ENCODE results near the gene HCCS.

HCCS gene

GRCh38 chrX:11105080-11105479, 6.1 kb upstream of the HCCS start:
- TF ChIP-seq GATA3 (IDR thresholded peaks at IDR 0.05; ENCODE audit: low read depth, low read length) (no peak), GATA2 (IDR thresholded peaks at IDR 0.05; ENCODE audit: low read depth, low read length) (no peak)

- TF ChIP-seq GATA3 (IDR thresholded peaks at IDR 0.05; ENCODE audit: low read depth, low read length) (no peak), GATA2 (IDR thresholded peaks at IDR 0.05; ENCODE audit: low read depth, low read length) (no peak)
Measured at GRCh38 chrX:11108253-11108941, 2.7 kb upstream of the HCCS start.

- TF ChIP-seq GATA3 (IDR thresholded peaks at IDR 0.05; ENCODE audit: low read depth, low read length) (no peak), GATA2 (IDR thresholded peaks at IDR 0.05; ENCODE audit: low read depth, low read length) (no peak)
Measured at GRCh38 chrX:11109968-11110367, 1.2 kb upstream of the HCCS start.

- TF ChIP-seq GATA3 (IDR thresholded peaks at IDR 0.05; ENCODE audit: low read depth, low read length) (no peak), GATA2 (IDR thresholded peaks at IDR 0.05; ENCODE audit: low read depth, low read length) (no peak)
Measured at GRCh38 chrX:11111947-11112346, 815 bp downstream of the HCCS start.

GRCh38 chrX:11113731-11114130, 2.6 kb downstream of the HCCS start:
- TF ChIP-seq GATA3 (IDR thresholded peaks at IDR 0.05; ENCODE audit: low read depth, low read length) (no peak), GATA2 (IDR thresholded peaks at IDR 0.05; ENCODE audit: low read depth, low read length) (no peak)

- no peak for TF ChIP-seq GATA2 (IDR thresholded peaks at IDR 0.05; ENCODE audit: low read depth, low read length)
- TF ChIP-seq GATA3 (IDR thresholded peaks at IDR 0.05; ENCODE audit: low read depth, low read length) = no peak
Measured at GRCh38 chrX:11117745-11118144, 6.6 kb downstream of the HCCS start.

- TF ChIP-seq GATA2 (IDR thresholded peaks at IDR 0.05; ENCODE audit: low read depth, low read length) = no peak
- no peak for TF ChIP-seq GATA3 (IDR thresholded peaks at IDR 0.05; ENCODE audit: low read depth, low read length)
Measured at GRCh38 chrX:11119313-11119943, 8.3 kb downstream of the HCCS start.

- TF ChIP-seq GATA3 (IDR thresholded peaks at IDR 0.05; ENCODE audit: low read depth, low read length) (no peak), GATA2 (IDR thresholded peaks at IDR 0.05; ENCODE audit: low read depth, low read length) (no peak)
Measured at GRCh38 chrX:11124112-11124511, 13.0 kb downstream of the HCCS start.

- TF ChIP-seq GATA2 (IDR thresholded peaks at IDR 0.05; ENCODE audit: low read depth, low read length) = no peak
- TF ChIP-seq GATA3 (IDR thresholded peaks at IDR 0.05; ENCODE audit: low read depth, low read length) = no peak
Measured at GRCh38 chrX:11125060-11125459, 13.9 kb downstream of the HCCS start.

GRCh38 chrX:11129534-11130105, 18.5 kb downstream of the HCCS start:
- TF ChIP-seq GATA3 (IDR thresholded peaks at IDR 0.05; ENCODE audit: low read depth, low read length) (no peak), GATA2 (IDR thresholded peaks at IDR 0.05; ENCODE audit: low read depth, low read length) (no peak)

- no peak for TF ChIP-seq GATA2 (IDR thresholded peaks at IDR 0.05; ENCODE audit: low read depth, low read length)
- TF ChIP-seq GATA3 (IDR thresholded peaks at IDR 0.05; ENCODE audit: low read depth, low read length) = no peak
Measured at GRCh38 chrX:11130136-11130535, 19.0 kb downstream of the HCCS start.

- TF ChIP-seq GATA2 (IDR thresholded peaks at IDR 0.05; ENCODE audit: low read depth, low read length) = no peak
- no peak for TF ChIP-seq GATA3 (IDR thresholded peaks at IDR 0.05; ENCODE audit: low read depth, low read length)
Measured at GRCh38 chrX:11131146-11131545, 20.0 kb downstream of the HCCS start.

GRCh38 chrX:11135564-11136185, 24.5 kb downstream of the HCCS start:
- TF ChIP-seq GATA3 (IDR thresholded peaks at IDR 0.05; ENCODE audit: low read depth, low read length) = no peak
- no peak for TF ChIP-seq GATA2 (IDR thresholded peaks at IDR 0.05; ENCODE audit: low read depth, low read length)

- no peak for TF ChIP-seq GATA2 (IDR thresholded peaks at IDR 0.05; ENCODE audit: low read depth, low read length)
- no peak for TF ChIP-seq GATA3 (IDR thresholded peaks at IDR 0.05; ENCODE audit: low read depth, low read length)
Measured at GRCh38 chrX:11137543-11138139, 26.5 kb downstream of the HCCS start.

All from SH-SY5Y (cell line).